OCI-LY1 (cell line): ENCODE data around the gene ACTG1.

Source experiments
- H2AFZ ChIP-seq: fragments of 200-600 bp; sonication (generic), shearing (Covaris generic); 2 replicates; pipeline ENCODE4 v1.6.0; 2014; ENCODE audit warnings: antibody characterized with exemption, mild to moderate bottlenecking, low read length
- H3F3A ChIP-seq: fragments of 200-600 bp; sonication (generic), shearing (Covaris generic); 2 replicates; pipeline ENCODE4 v1.6.0; 2014; ENCODE audit warnings: mild to moderate bottlenecking, antibody characterized with exemption, low read length, moderate library complexity; ENCODE audit not compliant: insufficient read depth
- H3K27ac ChIP-seq: fragments of 200-600 bp; sonication (generic); 2 replicates; pipeline ENCODE4 v1.5.1; 2014; ENCODE audit warnings: low read length, mixed run types, mild to moderate bottlenecking, low read depth; ENCODE audit not compliant: poor library complexity, severe bottlenecking
- H3K27me3 ChIP-seq: fragments of 200-600 bp; sonication (generic); 2 replicates; pipeline ENCODE4 v1.6.0; 2014; ENCODE audit warnings: antibody characterized with exemption, mild to moderate bottlenecking, low read length, moderate library complexity; ENCODE audit not compliant: insufficient read depth
- H3K36me3 ChIP-seq: fragments of 200-600 bp; sonication (generic); 2 replicates; pipeline ENCODE4 v1.6.1; 2014; ENCODE audit warnings: mild to moderate bottlenecking, antibody characterized with exemption, low read length, moderate library complexity, mixed read lengths; ENCODE audit not compliant: insufficient read depth
- H3K4me1 ChIP-seq: fragments of 200-600 bp; sonication (generic); 2 replicates; pipeline ENCODE4 v1.5.1; 2014; ENCODE audit warnings: mild to moderate bottlenecking, low read length, moderate library complexity; ENCODE audit not compliant: insufficient read depth, severe bottlenecking
- H3K4me2 ChIP-seq: fragments of 200-600 bp; sonication (generic), shearing (Covaris generic); 2 replicates; pipeline ENCODE4 v1.6.1; 2014; ENCODE audit warnings: low read length
- H3K4me3 ChIP-seq: fragments of 200-600 bp; sonication (generic); 2 replicates; pipeline ENCODE4 v1.5.1; 2014; ENCODE audit warnings: low read length, low read depth, mild to moderate bottlenecking, mixed read lengths; ENCODE audit not compliant: poor library complexity, severe bottlenecking
- H3K79me2 ChIP-seq: fragments of 200-600 bp; shearing (Covaris generic); 2 replicates; pipeline ENCODE4 v1.6.1; 2016; ENCODE audit warnings: mixed run types, low read length, mixed read lengths; ENCODE audit not compliant: insufficient read depth
- H3K9ac ChIP-seq: fragments of 200-600 bp; sonication (generic), shearing (Covaris generic); 2 replicates; pipeline ENCODE4 v1.6.1; 2014; ENCODE audit warnings: mild to moderate bottlenecking, low read length, mixed read lengths
- H3K9me2 ChIP-seq: fragments of 200-600 bp; sonication (generic), shearing (Covaris generic); 2 replicates; pipeline ENCODE4 v1.6.1; 2014; ENCODE audit warnings: low read depth, mild to moderate bottlenecking, low read length, mixed read lengths
- H3K9me3 ChIP-seq: fragments of 200-600 bp; shearing (Covaris generic); 2 replicates; pipeline ENCODE4 v1.6.1; 2014; ENCODE audit warnings: low read length, mixed read lengths
- H4K20me1 ChIP-seq: fragments of 200-600 bp; sonication (generic), shearing (Covaris generic); 2 replicates; pipeline ENCODE4 v1.6.0; 2016; ENCODE audit warnings: mild to moderate bottlenecking, low read length; ENCODE audit not compliant: insufficient read depth
- EZH2 ChIP-seq: fragments of 200-600 bp; sonication (generic), shearing (Covaris generic); IDR thresholded peaks from 2 replicates; pipeline ENCODE4 v1.8.0; 2017; ENCODE audit warnings: borderline replicate concordance, mixed run types, mild to moderate bottlenecking, antibody characterized with exemption, low read length, moderate library complexity, mixed read lengths
- TF ChIP-seq, protein P1 (sequence below): fragments of 200-600 bp; sonication (generic), shearing (Covaris generic); IDR thresholded peaks from 2 replicates; pipeline ENCODE4 v1.5.1; 2017; ENCODE audit warnings: mild to moderate bottlenecking, antibody characterized with exemption, low read length, moderate library complexity, mixed read lengths

ACTG1 gene

DNA sequence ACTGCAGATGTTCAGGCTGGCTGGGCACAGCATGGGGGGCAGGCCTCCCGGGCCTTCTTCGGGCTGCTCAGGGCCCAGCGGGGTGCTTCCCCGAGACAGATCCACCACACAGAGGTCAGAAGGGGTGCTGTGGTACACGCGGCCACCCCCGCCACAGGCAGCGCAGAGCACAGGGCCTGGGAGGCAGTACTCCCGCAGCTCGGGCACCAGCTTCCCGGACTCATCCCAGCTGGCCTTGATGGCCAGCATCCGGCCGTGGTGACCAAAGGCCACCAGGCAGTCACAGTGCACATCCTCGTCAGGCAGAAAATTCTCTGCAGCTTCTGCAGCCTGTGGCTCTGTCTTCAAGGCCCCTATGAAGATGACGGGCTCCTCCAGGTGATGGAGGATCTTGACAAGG lies 37.7 kb upstream of the ACTG1 start:
- Histone ChIP-seq H2AFZ (no peak overlapping the region), H3K9me3 (no peaks in the 10 kb centered on the region), H3K4me3 (no peak overlapping the region), H3K9me2 (no peaks in the 10 kb centered on the region), H3K27ac (no peak overlapping the region), H3K4me2 (no peak overlapping the region), H3K36me3 (peaks cover 43% of the 10 kb centered on the region), H3K27me3 (no peaks in the 10 kb centered on the region), H3K9ac (no peak overlapping the region), H4K20me1 (no peaks in the 10 kb centered on the region), H3K79me2 (no peaks in the 10 kb centered on the region), H3F3A (no peaks in the 10 kb centered on the region), H3K4me1 (peaks cover 23% of the 10 kb centered on the region)
- no peak for TF ChIP-seq EZH2
- TF ChIP-seq, protein P1, sequence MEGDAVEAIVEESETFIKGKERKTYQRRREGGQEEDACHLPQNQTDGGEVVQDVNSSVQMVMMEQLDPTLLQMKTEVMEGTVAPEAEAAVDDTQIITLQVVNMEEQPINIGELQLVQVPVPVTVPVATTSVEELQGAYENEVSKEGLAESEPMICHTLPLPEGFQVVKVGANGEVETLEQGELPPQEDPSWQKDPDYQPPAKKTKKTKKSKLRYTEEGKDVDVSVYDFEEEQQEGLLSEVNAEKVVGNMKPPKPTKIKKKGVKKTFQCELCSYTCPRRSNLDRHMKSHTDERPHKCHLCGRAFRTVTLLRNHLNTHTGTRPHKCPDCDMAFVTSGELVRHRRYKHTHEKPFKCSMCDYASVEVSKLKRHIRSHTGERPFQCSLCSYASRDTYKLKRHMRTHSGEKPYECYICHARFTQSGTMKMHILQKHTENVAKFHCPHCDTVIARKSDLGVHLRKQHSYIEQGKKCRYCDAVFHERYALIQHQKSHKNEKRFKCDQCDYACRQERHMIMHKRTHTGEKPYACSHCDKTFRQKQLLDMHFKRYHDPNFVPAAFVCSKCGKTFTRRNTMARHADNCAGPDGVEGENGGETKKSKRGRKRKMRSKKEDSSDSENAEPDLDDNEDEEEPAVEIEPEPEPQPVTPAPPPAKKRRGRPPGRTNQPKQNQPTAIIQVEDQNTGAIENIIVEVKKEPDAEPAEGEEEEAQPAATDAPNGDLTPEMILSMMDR, result no peak

DNA sequence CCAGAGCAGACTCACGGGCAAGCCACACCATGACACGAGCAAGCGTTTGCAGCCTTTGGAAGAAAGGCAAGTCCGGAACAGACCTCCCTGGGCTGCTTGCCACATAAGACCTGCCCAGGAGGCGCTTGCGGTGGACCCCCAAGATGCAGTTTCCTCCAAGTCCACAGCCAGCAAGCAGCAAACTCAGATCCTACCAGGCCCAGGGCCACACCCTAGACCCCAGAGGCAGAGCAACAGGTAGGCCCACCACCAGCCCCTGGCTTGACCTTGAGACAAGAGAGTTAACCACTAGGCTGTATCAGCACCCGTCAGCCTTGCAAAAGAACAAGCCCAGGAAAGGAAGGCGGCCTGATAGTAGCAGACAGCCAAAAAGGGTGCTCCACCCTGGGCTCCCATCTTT lies 37.2 kb upstream of the ACTG1 start:
- Histone ChIP-seq H3K36me3 (peaks cover 46% of the 10 kb centered on the region), H3K9me2 (no peaks in the 10 kb centered on the region), H3K4me1 (peaks cover 23% of the 10 kb centered on the region), H3K9ac (no peak overlapping the region), H3K4me2 (no peak overlapping the region), H4K20me1 (no peaks in the 10 kb centered on the region), H3K27ac (no peak overlapping the region), H3K4me3 (no peak overlapping the region), H3K9me3 (no peaks in the 10 kb centered on the region), H3F3A (no peaks in the 10 kb centered on the region), H2AFZ (no peak overlapping the region), H3K27me3 (no peaks in the 10 kb centered on the region), H3K79me2 (no peaks in the 10 kb centered on the region)
- TF ChIP-seq, protein P1, result no peak
- TF ChIP-seq EZH2, result no peak

DNA sequence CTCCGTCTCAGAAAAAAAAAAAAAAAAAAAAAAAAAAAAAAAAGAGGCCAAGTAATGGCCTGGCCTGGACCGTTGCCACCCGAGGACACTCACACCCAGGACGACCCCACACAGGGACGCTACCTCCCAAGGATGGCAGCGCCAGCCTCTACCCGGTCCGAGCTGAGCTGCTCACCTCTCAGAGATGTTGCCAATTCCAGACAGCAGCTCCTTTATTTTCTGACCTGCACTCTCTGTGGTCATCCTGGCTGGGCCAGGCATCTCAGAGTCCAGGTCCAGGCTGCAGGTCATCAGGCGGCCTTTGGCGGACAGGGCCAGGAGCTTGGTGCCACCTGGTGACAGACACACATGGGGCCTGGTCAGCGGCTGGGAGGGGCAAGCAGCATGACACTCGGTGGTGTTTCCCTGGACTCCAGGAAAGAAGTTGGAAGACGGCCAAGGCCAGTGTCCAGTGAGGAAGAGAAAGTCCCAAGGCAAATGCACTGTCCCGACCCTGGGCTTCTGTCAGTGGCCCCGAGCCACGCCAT lies 36.5 kb upstream of the ACTG1 start:
- peaks cover 50% of the 10 kb centered on the region for H3K36me3 ChIP-seq
- no peak overlapping the region for H3K4me2 ChIP-seq
- H3K4me3 ChIP-seq, result no peak overlapping the region
- H3K79me2 ChIP-seq, result no peaks in the 10 kb centered on the region
- H3K9ac ChIP-seq, result no peak overlapping the region
- H3K9me2 ChIP-seq, result no peaks in the 10 kb centered on the region
- TF ChIP-seq EZH2, result no peak
- TF ChIP-seq, protein P1, result no peak
- H3K27ac ChIP-seq, result no peak overlapping the region
- H3F3A ChIP-seq, result no peaks in the 10 kb centered on the region
- H2AFZ ChIP-seq, result no peak overlapping the region
- H3K9me3 ChIP-seq, result no peaks in the 10 kb centered on the region
- H3K27me3 ChIP-seq, result no peaks in the 10 kb centered on the region
- peaks cover 19% of the 10 kb centered on the region for H3K4me1 ChIP-seq
- H4K20me1 ChIP-seq, result no peaks in the 10 kb centered on the region
